NCI-H187 (cell line): ENCODE data around the gene PCDH1.
A peak's percentile ranks its signal among the peaks of the same experiment; 100 is the strongest.
"Not testable (repeated sequence)": the region's sequence is repeated elsewhere in the genome, so short reads cannot be mapped to it uniquely, and the experiment has no call there.

Experiments used
- DNase-seq, 2 experiments: peaks; one replicate each; lab custom pipeline; 2025; lab: John Stamatoyannopoulos, UW

The PCDH1 gene

GRCh38 chr5:141898448-141899049, 20.3 kb upstream of the PCDH1 start:
- DNase-seq: no peak

- DNase-seq: no peak
These were observed 19.2 kb upstream of the PCDH1 start for GRCh38 chr5:141897425-141897824.

- DNase-seq: not testable (repeated sequence)
These were observed 12.2 kb upstream of the PCDH1 start for GRCh38 chr5:141890429-141890828.

GRCh38 chr5:141889282-141889871, 11.2 kb upstream of the PCDH1 start:
- no peak for DNase-seq

DNA sequence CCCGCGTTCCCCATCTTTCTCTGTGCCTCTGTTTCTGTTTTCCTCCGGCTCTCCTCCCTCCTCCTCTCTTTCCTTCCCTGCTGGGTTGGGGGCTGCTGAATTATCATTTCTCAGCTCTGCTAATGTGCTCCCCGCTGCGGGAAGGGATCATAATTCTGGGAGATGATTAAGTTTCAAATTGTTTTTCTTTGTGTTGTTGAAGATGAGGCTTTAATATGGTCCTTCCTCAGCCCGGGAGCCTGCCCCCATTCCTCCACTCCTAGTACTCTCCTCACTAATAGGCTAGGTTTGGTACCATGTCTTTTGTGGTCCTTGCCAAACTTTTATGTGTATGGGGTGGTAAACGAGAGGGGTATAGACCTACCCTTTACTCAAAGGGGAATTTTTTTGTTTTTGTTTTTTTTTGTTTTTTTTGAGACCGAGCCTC, 5.7 kb upstream of the PCDH1 start:
- no peak for DNase-seq

GRCh38 chr5:141883184-141883891, 5.1 kb upstream of the PCDH1 start:
- DNase-seq: no peak

DNA sequence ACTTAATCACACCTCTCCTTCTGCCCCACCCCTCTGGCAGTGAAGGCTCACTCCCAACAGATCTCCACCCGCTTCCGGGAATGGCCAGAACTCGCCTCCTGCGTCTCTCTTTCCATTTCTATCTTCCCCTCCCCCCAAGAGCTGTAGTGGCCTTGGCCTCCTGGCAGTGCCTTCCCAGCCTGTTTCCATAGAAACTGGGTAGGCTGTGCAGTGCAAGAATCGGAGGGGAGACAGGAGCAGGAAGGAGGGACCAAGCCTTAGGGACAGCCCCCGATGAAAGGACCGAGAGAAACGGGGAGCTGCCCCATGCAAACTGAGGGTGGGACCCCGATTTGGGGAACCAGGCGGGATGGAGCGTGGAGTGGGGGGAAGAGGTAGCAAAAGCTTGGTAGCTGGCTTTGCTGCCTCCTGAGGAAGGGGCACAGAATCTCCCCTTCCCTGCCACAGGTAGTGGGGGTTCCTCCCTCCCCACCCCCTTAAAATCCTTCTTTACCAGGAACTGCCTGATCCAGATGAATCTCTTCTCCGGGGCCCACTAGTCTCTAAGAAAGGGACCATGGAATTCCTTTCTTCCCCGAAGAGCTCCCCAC, 4.5 kb upstream of the PCDH1 start:
- no peak for DNase-seq

DNA sequence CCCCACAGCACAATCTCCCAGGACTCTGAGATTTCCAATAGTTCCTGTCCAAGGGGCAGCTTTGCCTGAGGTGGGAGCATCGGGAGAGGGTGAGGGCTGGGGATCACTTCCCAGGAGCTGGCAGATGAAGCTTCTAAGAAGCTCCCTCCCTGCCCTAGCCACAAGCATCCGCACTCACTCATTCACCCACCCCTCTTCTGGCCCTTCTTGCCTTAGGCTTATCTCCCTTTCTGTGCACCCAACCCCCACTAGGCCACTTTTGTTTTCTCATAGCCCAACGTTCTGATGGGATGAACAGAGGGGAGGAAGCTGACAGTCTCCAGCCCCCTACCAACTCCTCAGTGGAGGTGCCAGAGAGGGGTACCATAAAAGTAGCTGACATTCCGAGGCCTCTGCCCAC, 3.7 kb upstream of the PCDH1 start:
- DNase-seq: no peak

DNA sequence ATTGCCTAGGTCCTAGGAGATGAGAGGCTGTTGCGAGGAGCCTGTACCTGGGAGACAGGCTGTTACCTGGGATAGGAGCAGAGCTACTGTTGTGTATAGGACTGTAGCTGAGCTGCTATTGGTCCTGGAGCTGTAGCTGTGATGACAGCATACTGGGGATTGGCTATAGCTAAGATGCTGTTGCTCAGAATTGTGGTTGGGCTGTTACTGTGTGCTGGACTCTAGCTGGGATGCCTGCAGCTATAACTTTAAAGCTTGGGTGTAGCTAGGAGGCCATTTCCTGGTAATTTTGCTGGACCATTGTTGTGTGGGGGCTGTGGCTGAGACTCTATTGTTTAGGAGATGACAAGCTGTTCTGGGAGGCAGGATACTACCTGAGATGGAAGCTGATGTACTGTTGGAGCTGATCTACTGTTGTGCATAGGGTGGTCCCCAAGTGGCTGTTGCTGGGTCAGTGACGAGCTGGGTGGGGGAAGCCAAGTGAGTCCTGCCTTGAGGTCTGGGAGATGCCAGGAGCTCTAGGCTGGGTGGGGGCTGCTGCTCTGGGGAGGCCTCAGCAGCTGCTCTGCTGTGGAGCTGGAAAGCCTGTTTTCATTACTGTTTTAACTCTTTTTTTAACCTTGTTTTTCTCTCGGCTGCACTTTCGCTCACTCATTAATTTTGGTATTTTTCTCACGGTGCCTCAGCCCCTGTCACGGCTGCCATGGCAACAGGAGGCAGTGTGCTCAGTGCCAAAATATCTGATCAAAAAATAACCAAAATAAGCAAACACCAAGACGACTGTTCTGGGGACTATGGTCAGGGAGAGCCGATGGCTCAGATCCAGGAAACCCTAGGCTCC, 3.0 kb upstream of the PCDH1 start:
- no peak for DNase-seq

DNA sequence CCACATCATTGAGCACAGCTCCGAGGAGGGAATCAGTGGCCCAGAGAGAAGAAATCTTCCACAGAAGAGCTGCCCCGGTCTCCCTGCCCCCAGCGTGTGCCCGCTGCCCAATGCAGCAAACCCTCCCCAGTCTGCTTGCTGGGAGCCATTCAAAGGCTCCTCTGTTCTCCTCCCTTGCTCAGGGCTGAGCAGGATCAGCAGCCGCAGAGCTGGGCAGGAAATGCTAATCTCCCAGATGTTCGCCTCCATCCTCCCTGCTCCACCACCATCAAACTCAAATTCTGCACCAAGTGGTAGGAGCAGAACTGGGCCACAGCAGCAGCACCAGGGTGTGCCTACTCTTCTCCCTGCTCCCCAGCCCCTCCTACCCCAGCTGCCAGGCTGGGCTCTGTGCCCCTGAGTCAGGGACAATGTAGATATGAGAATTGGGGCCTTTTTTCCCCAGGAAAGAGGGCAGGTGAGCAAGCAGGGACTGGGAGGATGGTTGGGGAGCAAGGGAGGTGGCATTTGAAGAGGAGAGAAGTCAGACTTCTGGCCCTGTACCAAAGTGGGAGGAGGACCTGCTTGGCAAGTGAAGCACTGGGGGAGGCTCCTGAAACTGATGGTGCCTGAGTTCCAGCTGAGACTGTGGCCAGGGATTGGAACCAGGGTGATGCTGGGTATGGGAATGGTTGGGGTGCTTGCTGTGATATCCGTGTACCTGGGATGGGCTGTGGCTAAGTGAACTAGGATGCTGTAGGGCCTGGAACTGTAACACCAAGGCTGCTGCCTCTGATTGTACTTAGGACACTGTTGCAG, 1.9 kb upstream of the PCDH1 start:
- no peak for DNase-seq

DNA sequence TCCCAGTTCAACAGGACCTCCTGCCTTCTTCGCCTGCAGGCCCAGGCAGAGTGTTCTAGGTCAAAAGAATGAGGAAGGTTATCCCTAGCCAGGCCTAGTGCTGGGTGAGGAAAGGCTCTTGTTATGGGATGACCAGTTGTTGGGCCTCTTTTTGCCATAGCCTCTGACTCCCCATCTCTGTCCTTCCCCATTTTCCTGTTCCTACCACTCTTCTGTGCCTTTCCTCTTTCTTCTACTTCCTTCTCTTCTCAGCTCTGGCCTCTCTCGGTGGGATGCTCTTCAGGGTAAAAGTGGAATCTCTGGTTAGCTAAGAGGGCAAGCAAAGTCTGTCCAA, 1.2 kb upstream of the PCDH1 start:
- DNase-seq: no peak

- peak; percentile 76 to 95 for DNase-seq
These were observed 658 bp upstream of the PCDH1 start for GRCh38 chr5:141878711-141879425.

DNA sequence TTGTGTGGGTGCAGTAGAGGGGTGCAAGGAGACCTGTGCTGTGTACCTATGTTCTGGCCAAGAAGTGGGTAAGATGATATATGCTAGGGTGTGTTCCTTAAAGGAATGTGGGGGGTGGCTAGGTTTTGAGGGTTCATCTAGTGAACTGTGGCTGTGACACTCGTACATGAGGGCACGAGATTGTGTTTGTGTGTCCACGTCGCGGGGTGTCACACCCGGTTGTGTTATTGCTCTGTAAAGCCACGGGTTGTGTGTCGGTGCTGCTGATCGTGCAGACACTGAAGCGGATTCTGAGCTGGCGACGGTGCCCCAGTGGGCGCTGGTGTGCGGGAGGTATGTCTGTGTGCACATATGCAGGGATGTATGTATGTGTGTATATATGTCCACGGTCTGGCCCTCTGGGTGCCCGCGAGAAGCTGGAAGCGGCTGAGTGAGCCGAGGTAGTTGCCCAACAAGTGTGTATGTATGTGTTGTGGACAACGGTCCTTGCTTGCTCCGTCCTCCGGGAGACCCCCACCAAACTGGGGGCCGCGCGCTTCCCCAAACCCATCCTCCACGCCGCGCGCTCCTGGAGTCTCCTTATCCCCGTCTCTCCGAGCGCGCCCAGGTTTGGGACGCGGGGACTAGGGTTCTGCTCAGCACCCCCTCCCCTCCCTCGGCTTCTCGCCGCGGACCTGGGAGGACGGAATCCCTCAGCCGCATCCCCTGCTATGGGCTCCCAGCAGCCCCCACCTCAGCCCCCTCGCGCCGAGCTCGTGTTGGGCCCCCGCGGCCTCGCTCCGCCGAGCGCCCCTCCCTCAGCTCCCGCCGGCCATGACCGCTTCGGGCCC, 639 bp downstream of the PCDH1 start:
- DNase-seq: no peak

DNA sequence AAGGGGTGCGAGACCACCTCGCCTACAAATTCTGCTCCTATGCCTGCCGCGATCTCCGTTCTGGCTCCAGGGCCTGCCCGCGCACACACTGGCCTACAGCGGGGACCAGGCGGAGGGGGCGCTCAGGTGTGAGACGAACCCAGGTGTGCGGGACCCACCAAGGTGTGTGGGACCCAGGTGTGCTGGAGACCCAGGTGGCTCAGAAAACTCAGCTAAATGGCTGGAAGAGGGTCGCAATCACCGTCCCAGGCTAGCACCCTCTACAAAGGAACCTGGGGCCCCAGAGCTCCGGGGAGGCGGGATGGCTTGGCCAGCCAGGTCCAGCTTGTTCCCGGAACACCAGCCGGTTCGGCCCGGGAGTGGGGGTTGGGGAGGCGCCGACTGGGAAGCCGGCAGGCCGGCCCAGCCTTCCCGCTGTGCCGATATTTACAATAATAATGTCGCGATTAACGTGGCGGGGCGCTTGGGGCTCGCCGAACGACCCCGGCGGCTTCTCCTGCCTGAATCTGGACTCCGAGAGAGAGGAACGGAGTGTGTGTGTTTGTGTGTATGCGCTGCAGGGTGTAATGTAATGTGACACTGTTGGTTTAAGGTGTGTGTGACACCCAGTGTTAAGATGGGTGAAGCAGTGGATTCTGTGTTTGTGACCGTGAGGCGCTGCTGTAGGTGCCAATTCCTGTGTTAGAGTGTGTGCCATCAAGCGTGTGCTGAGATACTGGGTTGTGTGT, 1.4 kb downstream of the PCDH1 start:
- no peak for DNase-seq

GRCh38 chr5:141875795-141876627, 2.2 kb downstream of the PCDH1 start:
- DNase-seq: no peak

DNA sequence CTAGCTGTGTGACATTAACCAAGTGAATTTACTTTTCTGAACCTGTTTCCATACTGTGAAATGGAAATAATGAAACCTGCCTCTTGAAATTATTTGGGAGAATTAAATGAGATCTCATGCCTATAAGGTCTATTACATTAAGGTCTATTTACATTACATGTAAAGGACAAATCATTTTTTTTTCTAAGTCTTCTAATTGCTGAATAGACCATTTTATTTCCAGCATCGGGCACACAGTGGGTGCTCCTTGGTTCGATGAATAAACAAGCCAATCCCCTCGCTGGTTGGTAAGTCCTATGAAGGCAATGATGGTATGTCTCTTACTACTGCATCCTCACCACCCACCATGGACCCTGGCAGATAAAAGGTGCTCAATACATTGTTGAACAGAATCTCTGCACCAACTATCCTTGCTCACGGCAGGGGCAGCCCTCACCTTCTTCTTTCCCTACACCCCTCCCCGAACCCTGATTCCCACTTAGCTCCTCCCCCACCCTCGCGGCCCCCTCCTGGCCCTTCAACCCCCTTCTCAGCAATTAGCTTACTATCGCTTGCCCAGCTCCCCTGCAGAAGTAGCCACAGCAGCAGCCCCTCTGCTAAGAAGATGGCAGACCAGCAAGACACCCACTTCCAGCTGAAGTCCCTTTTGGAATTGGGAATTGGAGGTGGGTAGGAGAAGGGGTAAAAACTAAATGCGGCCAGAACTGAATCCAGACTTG, 3.0 kb downstream of the PCDH1 start:
- DNase-seq: no peak

- no peak for DNase-seq
These were observed 3.8 kb downstream of the PCDH1 start for GRCh38 chr5:141874262-141874964.
